ENCODE measurements around the gene COPS3.

- TF ChIP-seq CTCF (IDR thresholded peaks at IDR 0.05) = no peak
- TF ChIP-seq POLR2A (IDR thresholded peaks at IDR 0.05; ENCODE audit: low read depth) = no peak
- TF ChIP-seq POLR2AphosphoS5 (IDR thresholded peaks at IDR 0.05) = no peak
- TF ChIP-seq EP300 (IDR thresholded peaks at IDR 0.05) = no peak
Measured at GRCh38 chr17:17241656-17242055, 39.4 kb downstream of the COPS3 start.

All from esophagus muscularis mucosa (tissue), 4 donors.